Heart left ventricle (tissue), 16 donors: ENCODE data around the gene TPP2. TPM values are rescaled to one million over a fixed set of nuclear protein-coding genes. Genes with fewer than 3 reads are reported as not detected.

Source experiments
- ATAC-seq, 4 donors: fragments of 200-7000 bp; cut with Tn5 transposase; one replicate each; pipeline ENCODE4 v1.9.1; 2020 to 2022; ENCODE audit warnings: moderate library complexity in 4 of 4, mild to moderate bottlenecking in 3 of 4, moderate number of reproducible peaks in 1 of 4
- DNase-seq, 5 donors: peaks; one replicate each; pipeline ENCODE4 v3.0.0-alpha.2; 2020
- H3K27ac ChIP-seq, 12 donors: fragments of 200-600 bp; sonication (generic) in 4 of 12; one replicate each; pipeline versions ENCODE4 v1.5.0 to v1.8.0; 2016 to 2022; ENCODE audit warnings: mild to moderate bottlenecking in 2 of 12
- H3K27me3 ChIP-seq, 9 donors: fragments of 200-600 bp; sonication (generic) in 2 of 9; one replicate each; pipeline versions ENCODE4 v1.5.1 to v1.8.0; 2016 to 2022; ENCODE audit warnings: mild to moderate bottlenecking in 3 of 9
- H3K36me3 ChIP-seq, 9 donors: fragments of 200-600 bp; sonication (generic) in 2 of 9; one replicate each; pipeline versions ENCODE4 v1.5.0 to v1.8.0; 2018 to 2022; ENCODE audit warnings: mild to moderate bottlenecking in 2 of 9
- H3K4me1 ChIP-seq, 12 donors: fragments of 200-600 bp; sonication (generic) in 4 of 12; one replicate each; pipeline versions ENCODE4 v1.5.0 to v1.8.0; 2016 to 2022; ENCODE audit warnings: mild to moderate bottlenecking in 3 of 12
- H3K4me3 ChIP-seq, 12 donors: fragments of 200-600 bp; sonication (generic) in 4 of 12; one replicate each; pipeline versions ENCODE4 v1.5.0 to v1.8.0; 2017 to 2022; ENCODE audit warnings: mild to moderate bottlenecking in 9 of 12, moderate library complexity in 4 of 12
- H3K9me3 ChIP-seq, 12 donors: fragments of 200-600 bp; sonication (generic) in 4 of 12; one replicate each; pipeline versions ENCODE4 v1.5.0 to v1.8.0; 2016 to 2022; ENCODE audit warnings: mild to moderate bottlenecking in 1 of 12
- POLR2A ChIP-seq, 2 donors: fragments of 450-650 bp; IDR thresholded peaks; one replicate each; pipeline ENCODE4 v1.6.1; 2017; ENCODE audit warnings: antibody characterized with exemption in 2 of 2, mild to moderate bottlenecking in 2 of 2, moderate library complexity in 2 of 2
- WGBS, 4 donors: extraction: QIAGEN DNeasy Blood & Tissue Kit in 2 of 4; methylation state at CpG; one replicate each; pipeline versions ENCODE4 v1.1.5 to v1.1.7; 2013 to 2018; 5-methylcytosine and 5-hydroxymethylcytosine counted together
- intact Hi-C, 10 donors: fragments of 100-400 bp; cut with DNase I; formaldehyde crosslinking; loops; one replicate each; pipeline versions ENCODE4 v1.11.1 to v1.14.2; 2022
- polyA plus RNA-seq, 2 donors: library from polyadenylated mRNA; stranded (reverse); fragments of 200-250 nt; gene quantifications; one replicate each; pipeline ENCODE4 v1.2.3, GENCODE V29; 2013
- total RNA-seq, 9 donors: library from RNA; depleted of rRNA in 2 of 9; stranded (reverse); fragments of >200 nt in 2 of 9; fragmentation: NEBNext Ultra II Directional in 3 of 9; extraction: Animal tissue kit (Norgen Biotek cat#: 25700) in 3 of 9; gene quantifications; one replicate each; pipeline versions ENCODE4 v1.1.0 to v1.2.4, GENCODE V29; 2016 to 2023
- TF ChIP-seq, protein P1 (sequence below), 12 donors: fragments of 200-600 bp; sonication (generic) in 4 of 12; IDR thresholded peaks; one replicate each; pipeline versions ENCODE4 v1.5.0 to v1.8.0; 2018 to 2022; ENCODE audit warnings: antibody characterized with exemption in 12 of 12, mild to moderate bottlenecking in 5 of 12
- donor health status: ischemic (EF 13 %, LVEDD 7.1; RV severe dilation, severe dysfunction).
- donor health status: healthy with polysubstance abuse.
- donor health status: DM: no; HTN: yes; CAD: no.
- donor health status: DM: no; HTN: no; CAD: no.
- donor health status: ischemic (EF 25% LVEDD 6.9; RV normal size, moderate dysfunction).
- donor health status: ischemic (EF 25% LVEDD 5.7; RV mildly dilated, moderate dysfunction).
- donor health status: healthy.
- donor health status: DM: yes; HTN: yes; CAD: no.
- donor health status: ischemic (EF 35%, LVEDD 5.7; RV mildly dilated, moderate dysfunction).
- donor health status: nonischemic (EF 11% LVEDD 7.7; RV severe dilation, severe dysfunction).
- donor health status: DM: yes; HTN: yes; CAD: no.
- donor health status: PGD.
- donor health status: ischemic (EF 29% LVEDD 5.4; RV normal size, mild dysfunction).
- donor health status: nonischemic (EF 23%, LVEDD 6.1; RV moderate dilation, normal function).

TPP2 gene
- total and polyA plus RNA-seq, 11 donors = 13.0 to 37.9 (median 32.4) TPM

GRCh38 chr13:102693250-102693649 lies 96.5 kb downstream of the TPP2 start:
- TF ChIP-seq, protein P1, sequence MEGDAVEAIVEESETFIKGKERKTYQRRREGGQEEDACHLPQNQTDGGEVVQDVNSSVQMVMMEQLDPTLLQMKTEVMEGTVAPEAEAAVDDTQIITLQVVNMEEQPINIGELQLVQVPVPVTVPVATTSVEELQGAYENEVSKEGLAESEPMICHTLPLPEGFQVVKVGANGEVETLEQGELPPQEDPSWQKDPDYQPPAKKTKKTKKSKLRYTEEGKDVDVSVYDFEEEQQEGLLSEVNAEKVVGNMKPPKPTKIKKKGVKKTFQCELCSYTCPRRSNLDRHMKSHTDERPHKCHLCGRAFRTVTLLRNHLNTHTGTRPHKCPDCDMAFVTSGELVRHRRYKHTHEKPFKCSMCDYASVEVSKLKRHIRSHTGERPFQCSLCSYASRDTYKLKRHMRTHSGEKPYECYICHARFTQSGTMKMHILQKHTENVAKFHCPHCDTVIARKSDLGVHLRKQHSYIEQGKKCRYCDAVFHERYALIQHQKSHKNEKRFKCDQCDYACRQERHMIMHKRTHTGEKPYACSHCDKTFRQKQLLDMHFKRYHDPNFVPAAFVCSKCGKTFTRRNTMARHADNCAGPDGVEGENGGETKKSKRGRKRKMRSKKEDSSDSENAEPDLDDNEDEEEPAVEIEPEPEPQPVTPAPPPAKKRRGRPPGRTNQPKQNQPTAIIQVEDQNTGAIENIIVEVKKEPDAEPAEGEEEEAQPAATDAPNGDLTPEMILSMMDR (IDR thresholded peaks at IDR 0.05) = no peak
- no peak for TF ChIP-seq POLR2A (IDR thresholded peaks at IDR 0.05)
- Histone ChIP-seq H3K9me3 (peaks cover 0 to 1% (median 0%) of the 10 kb centered on the region in 12 donors), H3K4me3 (no peak overlapping the region), H3K27me3 (peaks cover 0 to 12% (median 0%) of the 10 kb centered on the region in 9 donors), H3K27ac (no peak overlapping the region), H3K36me3 (no peaks in the 10 kb centered on the region), H3K4me1 (peaks cover 0 to 6% (median 0%) of the 10 kb centered on the region in 12 donors)
- WGBS, 4 donors = 76 to 93% (median 86%) methylated on average over 4 of the region's 4 CpGs
- ATAC-seq (no peak), DNase-seq (no peak)
- intact Hi-C loops = no loop called here

GRCh38 chr13:102693776-102694175 lies 97.0 kb downstream of the TPP2 start:
- H3K4me1 ChIP-seq = peaks cover 0 to under 1% (median 0%) of the 10 kb centered on the region in 12 donors
- intact Hi-C loops = no loop called here
- H3K4me3 ChIP-seq = no peak overlapping the region
- no peaks in the 10 kb centered on the region for H3K36me3 ChIP-seq
- no peak overlapping the region for H3K27ac ChIP-seq
- TF ChIP-seq, protein P1 (IDR thresholded peaks at IDR 0.05) = no peak
- no peak for TF ChIP-seq POLR2A (IDR thresholded peaks at IDR 0.05)
- peaks cover 0 to 12% (median 0%) of the 10 kb centered on the region in 9 donors for H3K27me3 ChIP-seq
- no peak for ATAC-seq
- WGBS, 4 donors = 74 to 80% (median 76%) methylated on average over 2 of the region's 2 CpGs
- H3K9me3 ChIP-seq = peaks cover 0 to 6% (median 0%) of the 10 kb centered on the region in 12 donors
- no peak for DNase-seq

DNA sequence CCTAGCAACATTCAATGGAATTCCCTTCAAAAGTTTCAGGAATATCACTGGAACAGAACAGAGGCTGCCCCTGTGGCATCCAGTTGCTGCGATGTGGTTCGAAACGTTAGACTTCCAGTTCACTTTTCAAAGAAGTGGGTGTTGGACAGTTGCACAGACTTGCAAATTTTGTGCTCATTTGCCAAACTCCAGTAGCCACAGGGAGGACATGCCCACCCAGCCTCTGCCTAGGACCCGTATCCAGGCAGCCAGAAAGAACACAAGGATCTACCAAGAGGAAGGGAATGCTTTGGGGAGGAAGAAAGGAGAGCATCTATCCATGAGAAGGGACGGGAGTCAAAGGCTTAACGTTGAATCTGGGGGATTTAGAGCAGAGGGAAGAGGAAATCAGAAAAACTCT lies 98.2 kb downstream of the TPP2 start, which contains the start of gene METTL21C:
METTL21C (minus strand) TSS at position 108 of the 400 bp plus-strand sequence. CDS start 546 bp downstream, outside the sequence.
- Histone ChIP-seq H3K4me1 (peaks cover 0 to 2% (median 0%) of the 10 kb centered on the region in 12 donors), H3K27me3 (peaks cover 0 to 12% (median 0%) of the 10 kb centered on the region in 9 donors), H3K36me3 (no peaks in the 10 kb centered on the region), H3K9me3 (peaks cover 0 to 12% (median 0%) of the 10 kb centered on the region in 12 donors), H3K27ac (no peak within 1 kb of the TSS), H3K4me3 (no peak within 1 kb of the TSS)
- WGBS, 4 donors = 77 to 83% (median 81%) methylated on average over 6 of the region's 6 CpGs
- ATAC-seq (no peak), DNase-seq (no peak)
- TF ChIP-seq POLR2A (IDR thresholded peaks at IDR 0.05) = no peak
- TF ChIP-seq, protein P1 (IDR thresholded peaks at IDR 0.05) = no peak
- intact Hi-C loops = no loop called here

DNA sequence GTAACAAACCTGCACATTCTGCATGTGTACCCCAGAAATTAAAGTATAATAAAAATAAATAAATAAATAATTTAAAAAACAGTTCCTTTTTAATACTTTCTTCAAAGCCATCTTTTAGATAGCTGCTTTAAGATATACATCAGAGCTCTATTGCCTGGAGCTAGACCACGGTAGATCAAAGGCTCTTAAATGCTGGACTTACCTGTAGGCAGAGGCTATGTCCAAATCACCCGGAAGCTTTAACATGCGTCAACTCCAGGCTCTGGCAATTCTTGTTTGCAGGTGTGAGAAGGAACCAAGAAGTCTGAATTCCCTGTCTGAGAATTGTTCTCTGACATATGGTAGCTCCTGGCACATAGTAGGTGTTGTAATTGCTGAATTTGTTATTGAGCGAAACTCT lies 99.7 kb downstream of the TPP2 start:
- intact Hi-C loops = no loop called here
- WGBS, 4 donors = 90 to 95% (median 91%) methylated on average over 4 of the region's 4 CpGs
- TF ChIP-seq, protein P1 (IDR thresholded peaks at IDR 0.05) = no peak
- no peak for TF ChIP-seq POLR2A (IDR thresholded peaks at IDR 0.05)
- peaks cover 0 to 9% (median 0%) of the 10 kb centered on the region in 12 donors for H3K4me1 ChIP-seq
- no peak overlapping the region for H3K27ac ChIP-seq
- peaks cover 0 to 12% (median 0%) of the 10 kb centered on the region in 9 donors for H3K27me3 ChIP-seq
- DNase-seq (no peak), ATAC-seq (no peak)
- peaks cover 0 to 12% (median 0%) of the 10 kb centered on the region in 12 donors for H3K9me3 ChIP-seq
- no peak overlapping the region for H3K4me3 ChIP-seq
- no peaks in the 10 kb centered on the region for H3K36me3 ChIP-seq
